UCSD-AML1 (cell line): ENCODE data around the gene NDUFS7.
"Not testable (repeated sequence)": the region's sequence is repeated elsewhere in the genome, so short reads cannot be mapped to it uniquely, and the experiment has no call there.

Experiments used
- DNase-seq: peaks from one replicate; lab custom pipeline; 2025; ENCODE audit not compliant: unreplicated experiment; lab: John Stamatoyannopoulos, UW

The NDUFS7 gene

DNA sequence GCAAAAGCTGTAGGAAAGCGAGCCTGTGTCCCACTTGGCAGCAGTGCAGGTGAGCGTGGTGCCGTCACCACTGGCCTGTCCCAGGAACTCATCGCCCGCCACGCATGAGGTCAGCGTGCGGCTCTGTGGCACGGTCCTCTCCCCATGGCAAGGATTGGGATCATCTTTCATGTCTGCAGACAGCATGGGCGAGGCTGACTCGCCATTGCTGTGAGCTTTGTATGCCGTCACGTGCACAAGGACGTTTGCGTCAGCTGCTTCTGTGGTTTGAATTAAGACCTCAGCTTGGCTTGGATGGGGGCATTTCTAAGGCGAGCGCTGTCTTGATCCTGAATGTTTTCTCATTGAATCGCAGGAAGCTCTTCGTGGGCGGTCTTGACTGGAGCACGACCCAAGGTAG is 33.4 kb downstream of the NDUFS7 start:
- no peak for DNase-seq

DNA sequence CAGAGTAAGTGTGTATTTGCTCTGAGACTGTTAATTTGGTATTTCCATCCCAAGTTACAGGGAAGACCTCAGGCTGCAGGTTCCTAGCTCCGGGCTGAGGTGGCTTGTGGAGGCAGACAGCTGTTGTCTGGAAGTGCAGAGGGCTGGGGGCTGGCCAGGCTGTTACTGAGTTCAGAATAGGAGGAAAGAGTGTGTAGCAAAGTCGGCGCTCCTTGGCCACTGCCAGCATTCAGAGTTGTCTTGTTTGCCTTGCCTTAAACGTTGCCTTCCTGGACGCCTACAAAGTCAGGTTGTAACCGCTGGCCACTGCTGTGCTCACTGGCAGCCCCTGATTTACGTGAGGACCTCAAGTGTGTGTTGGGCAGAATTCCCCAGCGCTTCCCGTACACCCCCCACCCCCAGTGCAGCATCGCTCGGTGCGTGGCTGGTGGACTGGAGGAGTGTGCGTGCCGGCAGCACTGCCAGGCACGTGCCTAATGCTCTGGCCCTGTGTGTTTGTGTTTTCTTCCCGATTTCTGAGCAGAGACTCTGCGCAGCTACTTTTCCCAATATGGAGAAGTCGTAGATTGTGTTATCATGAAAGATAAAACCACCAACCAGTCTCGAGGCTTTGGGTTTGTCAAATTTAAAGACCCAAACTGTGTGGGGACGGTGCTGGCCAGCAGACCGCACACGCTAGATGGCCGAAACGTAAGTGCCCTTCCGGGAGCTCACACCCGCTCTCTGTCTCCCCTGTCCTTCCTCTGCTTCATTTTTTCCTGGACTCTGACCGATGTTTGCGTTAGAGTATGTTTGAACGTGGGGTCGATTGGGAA is 34.2 kb downstream of the NDUFS7 start:
- DNase-seq = no peak

DNA sequence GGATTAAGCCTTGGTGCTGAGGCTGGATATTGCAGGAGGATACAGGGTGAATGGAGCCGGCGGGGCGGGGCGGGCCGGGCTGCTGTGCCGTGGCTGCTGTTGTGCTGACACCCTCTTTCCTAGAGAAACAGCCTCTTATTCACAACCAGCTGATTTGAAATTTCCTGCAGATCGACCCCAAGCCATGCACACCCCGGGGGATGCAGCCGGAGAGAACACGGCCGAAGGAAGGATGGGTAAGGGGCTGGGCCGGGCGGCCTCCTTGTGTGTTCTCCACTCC is 34.7 kb downstream of the NDUFS7 start:
- DNase-seq = no peak

DNA sequence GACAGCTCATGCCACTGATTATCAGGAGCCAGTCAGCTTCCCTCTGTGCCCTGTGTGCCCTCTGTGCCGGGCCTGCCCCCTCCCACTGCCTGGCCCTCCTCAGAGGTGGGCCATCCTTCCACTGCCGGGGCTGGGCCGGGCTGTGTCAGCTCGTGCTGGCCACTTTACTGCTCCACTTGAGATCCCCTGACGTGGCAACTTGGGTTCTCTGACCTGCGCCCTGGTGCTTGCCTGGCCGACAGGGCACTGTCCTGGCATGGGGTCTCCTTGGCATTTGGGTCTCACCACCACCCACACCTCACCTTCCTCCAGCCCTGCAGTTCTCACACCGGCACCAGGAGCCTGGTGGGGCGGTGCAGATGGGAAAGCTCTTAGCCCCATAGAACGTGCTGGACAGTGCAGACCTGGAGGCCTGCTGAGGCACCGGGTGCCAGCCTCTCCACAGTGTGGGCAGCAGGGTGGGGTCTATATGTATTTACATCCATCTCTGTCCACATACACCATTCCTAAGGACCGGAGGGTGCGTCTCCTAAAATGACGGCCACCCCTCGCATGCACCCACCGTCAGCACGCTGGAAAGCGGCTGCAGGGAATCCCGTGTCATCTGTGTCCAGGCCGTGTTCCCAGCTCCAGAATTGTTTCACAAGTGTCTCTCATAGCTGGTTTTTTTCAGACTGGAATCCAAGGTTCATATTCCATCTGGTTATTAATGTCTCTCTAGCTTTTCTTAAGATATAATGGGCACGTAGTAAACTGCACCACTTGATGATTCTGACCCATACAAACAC is 35.4 kb downstream of the NDUFS7 start:
- no peak for DNase-seq

DNA sequence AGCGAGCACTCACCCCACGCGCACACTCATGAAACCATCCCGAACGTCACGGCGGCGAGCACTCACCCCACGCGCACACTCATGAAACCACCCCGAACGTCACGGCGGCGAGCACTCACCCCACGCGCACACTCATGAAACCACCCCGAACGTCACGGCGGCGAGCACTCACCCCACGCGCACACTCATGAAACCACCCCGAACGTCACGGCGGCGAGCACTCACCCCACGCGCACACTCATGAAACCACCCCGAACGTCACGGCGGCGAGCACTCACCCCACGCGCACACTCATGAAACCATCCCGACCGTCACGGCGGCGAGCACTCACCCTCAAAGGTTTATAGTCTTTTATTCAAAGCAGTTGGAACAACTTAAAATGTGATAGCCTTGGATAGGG is 36.4 kb downstream of the NDUFS7 start:
- DNase-seq = not testable (repeated sequence)

DNA sequence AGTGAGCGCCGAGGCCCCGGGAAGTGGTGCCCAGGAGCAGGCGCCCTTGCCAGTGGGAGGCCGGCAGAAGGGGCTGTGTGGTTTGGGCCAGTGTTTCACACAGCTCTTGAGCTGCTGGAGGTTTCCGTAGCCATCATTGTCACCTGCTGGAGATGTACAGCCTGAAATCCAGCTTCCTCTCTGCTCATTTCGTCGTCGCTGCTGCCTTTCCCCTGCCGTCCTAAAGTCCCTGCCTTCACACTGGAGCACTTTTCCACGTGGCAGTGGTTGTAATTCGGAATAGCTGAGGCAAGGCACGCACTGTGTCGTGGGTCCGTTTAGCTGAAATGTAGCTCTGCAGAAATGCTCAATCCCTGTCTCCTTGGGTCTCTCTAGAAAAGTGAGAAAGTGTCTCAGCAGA is 36.9 kb downstream of the NDUFS7 start:
- no peak for DNase-seq

DNA sequence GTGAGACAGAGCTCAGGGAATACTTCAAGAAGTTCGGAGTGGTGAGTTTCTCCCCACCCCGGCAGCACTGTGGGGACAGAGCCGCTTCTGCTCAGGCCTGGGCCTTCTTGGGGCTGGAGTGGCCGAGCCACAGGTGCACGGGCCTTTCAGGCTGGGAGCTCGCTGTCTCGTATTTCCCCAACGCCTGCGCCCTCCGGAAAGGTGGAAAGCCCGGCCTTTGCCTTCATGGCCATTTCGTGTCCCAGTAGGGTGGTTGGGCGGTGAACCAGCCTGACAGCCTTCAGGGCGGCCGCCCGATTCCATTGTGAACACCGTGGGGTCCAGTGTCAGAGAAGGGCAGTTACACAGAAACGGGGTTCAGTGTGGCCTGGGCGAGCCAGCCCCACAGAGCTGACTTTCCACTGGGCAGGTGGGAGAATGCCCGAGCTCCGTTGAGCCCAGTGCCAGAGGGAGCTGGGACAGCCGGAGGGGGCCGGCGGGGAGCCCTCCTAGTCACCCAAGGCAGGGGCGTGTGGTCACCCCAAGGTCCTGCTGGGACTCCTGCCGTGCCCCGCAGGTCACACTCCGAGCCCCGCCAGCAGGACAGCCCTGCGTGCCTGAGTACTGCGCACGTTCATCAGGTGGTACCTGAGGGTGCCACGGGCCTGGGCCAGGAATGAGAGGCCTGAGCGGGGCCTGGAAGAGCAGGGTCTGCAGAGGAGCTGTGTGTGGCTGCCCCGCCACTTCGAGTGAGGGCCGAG is 37.7 kb downstream of the NDUFS7 start:
- DNase-seq = no peak

DNA sequence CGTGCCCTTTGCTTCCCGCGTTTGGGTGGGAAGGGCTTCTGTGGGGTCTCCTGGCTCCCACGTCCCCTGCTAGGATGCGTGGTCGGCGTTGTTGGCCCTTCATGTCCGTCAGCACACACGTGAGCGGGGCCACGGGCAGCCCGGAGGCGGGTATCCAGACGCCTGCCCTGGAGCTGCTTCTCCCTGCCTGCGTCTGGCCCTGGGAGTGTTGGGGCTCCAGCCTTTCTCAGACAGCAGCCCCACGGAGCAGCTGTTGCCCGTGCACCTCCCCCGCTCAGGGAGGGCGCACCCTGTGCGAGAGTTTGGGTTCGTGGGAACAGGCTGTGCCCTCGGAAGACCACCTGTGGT is 38.2 kb downstream of the NDUFS7 start:
- DNase-seq = no peak

DNA sequence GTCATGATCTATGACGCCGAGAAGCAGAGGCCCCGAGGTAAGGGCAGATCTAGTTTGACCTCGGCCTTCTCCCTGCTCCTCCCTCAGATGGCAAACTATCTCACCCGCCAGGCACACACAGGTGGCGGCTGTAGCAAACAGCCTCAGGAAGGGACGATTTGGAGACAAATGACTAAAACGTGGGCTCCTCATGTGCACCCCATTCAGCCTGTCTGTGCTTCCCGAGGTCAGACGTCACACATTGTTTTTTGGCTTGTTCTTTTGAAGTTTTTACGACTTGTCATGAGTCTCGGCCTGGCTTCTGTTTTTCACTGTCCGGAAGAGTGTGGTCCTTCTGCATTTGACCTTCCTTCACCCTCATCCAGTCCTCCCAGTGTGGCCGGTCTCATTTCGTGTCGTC is 38.7 kb downstream of the NDUFS7 start:
- DNase-seq = no peak

DNA sequence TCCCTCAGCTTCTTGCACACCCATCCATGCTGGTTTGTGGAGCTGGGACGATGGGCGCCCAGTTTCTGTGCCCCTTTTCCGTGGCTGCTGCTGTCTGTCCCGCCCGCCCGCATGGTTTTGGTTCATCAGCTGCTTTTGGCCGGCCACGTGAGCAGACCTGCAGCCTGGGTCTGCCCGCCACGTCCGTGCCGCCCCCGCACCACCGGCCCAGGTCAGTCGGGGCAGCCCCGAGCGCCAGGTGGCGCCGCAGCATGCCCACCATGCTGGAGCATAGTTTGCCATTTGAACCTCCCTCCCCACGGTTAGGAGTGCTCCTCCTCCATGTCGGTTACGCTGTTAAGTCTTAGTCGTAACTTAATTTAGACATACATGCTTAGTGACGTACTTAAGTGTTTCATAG is 39.2 kb downstream of the NDUFS7 start:
- no peak for DNase-seq

DNA sequence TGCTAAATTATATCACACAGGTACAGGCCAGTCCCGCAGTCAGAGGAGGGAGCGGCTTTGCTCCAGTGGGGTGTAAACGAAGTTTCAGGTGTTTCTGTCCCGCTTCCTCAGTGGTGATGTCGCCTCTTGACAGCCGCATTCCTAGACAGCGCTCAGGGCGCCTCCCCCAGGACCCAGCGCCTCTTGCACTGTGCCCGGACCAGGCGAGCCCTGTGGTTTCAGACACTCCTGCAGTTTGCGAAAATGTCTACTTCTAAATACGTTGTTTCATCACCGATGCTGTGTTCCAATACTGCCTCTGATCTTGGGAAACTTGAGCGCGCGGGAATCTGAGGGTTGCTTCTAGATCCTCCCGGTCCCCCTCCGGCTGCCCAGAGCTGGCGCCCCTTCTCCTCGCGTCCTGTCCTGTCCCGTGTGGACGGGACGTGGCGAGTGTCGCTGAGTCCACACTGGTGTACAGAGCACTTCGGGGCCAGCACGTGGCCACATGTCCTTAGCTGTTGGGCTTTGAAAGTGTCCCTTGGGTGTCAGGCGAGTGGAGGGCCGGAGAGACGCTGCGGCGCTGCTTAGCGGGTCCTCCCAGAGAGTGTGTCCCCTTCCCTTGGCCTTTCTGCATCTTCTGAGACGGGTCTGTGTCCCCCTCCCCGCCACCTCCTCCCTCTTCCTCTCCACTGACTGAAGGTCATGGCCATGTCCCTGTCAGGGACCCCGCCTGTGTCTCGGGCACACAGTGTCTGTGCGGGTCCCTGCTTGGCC is 39.9 kb downstream of the NDUFS7 start:
- no peak for DNase-seq

DNA sequence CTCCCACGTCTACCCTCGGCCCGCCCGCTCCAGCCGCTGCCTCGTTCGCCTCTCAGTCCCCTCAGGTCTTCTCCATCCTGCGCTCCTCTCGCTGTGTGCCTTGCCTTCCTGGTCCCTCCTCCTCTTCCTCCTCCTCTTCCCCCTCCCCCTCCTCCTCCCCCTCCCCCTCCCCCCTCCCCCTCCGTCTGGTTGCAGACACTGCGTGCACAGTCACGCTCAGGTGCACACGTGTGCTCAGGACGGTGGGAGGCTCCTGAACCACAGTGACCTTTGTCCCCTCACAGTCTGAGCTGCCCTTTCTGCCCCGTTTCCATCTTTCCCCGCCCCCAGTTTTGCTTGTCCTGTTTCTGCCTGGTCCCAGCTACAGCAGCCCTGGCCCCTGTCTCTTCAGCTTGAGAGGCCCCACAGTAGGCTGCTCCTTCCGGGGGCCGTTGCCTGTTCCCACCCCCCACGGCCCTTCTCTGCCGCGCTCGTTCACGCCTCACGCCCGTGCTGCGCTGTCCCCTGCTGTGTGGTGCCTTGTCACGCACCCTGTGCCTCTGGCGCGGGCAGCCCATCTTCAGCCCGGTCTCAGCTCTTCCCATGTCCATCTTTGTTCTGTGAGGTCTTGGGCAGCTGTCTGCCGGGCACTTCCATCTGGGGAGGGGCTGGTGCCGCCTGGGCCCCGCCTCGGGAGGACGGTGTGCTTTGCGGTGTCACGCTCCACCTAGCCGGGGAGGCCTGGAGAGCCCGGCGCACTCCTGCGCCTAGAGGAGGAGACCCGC is 40.7 kb downstream of the NDUFS7 start:
- DNase-seq = no peak

DNA sequence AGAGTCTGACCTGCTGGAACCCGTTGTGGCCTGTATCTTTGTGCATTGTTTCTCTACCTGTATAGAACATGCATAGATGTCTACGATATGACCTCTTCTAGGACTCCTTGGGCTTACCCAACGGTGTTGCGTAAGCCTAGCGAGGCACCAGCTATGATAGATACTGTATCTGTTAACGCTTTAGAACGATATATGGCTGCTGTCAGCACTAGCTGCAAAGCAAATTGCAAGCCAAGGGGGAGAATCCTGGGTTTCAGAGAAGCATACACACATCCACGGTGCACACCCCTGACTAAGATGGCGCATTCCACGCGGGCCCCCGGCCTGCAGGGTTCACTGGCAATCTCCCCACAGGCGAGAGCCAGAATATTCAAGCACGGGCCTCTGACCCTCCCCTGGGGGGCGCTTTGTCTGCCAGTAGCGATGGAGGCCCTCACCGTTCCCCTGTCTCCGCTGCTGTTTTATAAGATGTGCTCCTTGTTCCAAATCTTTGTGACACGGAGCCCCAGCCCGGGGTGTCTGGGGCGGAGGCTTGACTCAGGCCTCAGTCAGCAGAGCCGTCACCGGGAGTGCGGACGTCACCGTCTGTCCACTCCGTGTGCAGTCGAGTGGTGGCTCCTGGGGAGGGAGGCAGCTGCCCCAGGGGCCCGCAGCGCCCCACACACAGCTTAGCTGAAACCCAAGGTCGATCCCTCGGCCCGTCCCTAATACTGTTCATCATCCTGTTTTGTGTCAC is 41.6 kb downstream of the NDUFS7 start:
- no peak for DNase-seq

DNA sequence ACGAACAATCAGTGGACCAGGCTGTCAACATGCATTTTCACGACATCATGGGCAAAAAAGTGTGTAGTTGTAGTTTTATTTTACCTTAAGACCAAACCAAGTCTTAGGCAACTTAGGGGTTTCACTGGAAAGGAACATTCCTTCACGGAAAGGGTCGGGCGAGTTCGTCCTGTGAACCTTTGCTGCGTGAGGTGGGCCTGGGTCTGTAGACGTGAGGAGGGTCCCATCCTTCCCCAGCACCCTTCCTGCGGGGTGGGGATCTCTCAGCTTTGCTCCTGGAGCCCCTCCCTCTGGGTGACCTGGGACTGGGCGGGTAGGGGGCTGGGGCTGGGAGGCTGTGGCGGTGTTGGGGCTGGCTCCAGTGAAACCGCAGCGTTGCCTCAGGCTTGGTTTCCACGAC is 42.2 kb downstream of the NDUFS7 start:
- DNase-seq = no peak

DNA sequence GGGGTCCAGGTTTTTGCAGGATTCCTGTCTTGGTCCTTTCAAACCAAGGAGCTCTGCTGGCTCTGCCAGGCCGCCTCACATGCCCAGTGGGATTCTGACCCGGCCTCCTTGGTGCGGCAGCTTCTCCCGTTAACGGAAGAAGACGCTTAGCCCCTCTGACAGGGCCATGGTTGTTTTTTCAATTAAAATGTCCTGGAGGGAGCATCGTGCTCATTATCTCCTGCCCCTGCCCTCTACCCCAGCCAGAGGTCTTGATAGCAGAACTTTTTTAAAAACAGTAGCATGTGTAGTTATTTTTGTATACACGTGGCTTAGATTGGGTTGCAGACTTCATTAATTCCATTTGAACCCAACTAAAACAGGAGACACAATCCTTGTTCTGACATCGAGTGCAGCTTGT is 43.0 kb downstream of the NDUFS7 start:
- DNase-seq = no peak

DNA sequence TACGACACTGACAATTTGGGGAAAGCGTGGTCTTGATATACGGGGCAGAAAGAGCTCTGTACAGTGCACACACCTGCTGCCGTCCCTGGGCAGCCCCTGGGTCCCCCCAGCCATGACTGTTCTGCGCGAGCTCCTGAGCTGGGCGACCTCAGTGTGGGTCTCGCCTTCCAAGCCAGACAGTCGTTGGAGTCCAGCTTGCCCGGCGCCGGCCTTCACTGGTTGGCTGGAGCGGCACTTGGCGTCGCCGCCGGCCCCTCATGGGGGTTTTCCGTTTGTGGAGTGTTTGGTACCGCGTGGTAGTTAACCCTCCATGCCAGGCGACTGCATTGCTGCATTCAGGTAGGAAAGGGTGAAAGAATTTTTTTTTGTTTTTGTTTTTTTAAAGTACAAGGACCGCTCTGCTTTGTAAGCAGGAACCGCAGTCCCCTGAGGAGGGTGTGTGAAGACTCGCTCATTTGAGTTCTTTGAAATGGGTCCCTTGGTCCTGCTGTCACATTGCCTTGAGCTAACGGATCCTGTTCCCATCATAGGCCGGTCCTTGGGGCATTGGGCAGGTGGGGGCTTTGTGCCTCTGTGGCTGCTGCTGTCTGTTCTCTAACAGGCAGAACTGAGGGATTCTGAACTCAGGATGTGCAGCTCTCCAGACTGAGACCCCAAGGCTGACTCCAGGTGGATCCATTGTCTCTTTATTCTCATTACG is 43.7 kb downstream of the NDUFS7 start:
- DNase-seq = no peak

DNA sequence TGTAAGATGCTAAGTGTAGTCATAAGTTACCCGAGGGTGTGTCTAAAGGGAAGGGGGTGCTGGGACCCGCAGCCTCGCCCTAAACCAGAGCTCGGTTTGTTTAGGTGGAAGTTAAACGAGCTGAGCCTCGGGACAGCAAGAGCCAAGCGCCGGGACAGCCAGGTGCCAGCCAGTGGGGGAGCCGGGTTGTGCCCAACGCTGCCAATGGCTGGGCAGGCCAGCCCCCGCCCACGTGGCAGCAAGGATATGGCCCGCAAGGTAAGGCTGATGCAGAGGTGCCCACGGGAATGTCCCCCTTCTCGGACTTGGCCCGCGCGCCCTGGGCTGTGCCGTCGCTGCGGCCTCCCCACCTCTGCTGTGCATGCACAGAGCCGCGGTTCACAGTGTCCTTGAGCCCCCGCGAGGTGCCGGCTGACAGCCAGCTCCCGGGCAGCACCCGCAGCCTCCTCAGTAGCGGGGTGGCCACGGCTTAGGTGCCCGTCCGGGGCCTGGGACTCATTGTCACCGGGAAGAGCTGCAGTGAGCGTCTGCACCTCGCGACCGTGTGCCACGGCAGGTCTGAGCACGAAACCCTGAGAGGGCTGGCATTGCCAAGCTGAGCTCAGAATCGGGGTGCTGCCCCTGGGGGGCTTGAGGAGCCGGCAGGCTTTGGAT is 45.2 kb downstream of the NDUFS7 start:
- DNase-seq = no peak

DNA sequence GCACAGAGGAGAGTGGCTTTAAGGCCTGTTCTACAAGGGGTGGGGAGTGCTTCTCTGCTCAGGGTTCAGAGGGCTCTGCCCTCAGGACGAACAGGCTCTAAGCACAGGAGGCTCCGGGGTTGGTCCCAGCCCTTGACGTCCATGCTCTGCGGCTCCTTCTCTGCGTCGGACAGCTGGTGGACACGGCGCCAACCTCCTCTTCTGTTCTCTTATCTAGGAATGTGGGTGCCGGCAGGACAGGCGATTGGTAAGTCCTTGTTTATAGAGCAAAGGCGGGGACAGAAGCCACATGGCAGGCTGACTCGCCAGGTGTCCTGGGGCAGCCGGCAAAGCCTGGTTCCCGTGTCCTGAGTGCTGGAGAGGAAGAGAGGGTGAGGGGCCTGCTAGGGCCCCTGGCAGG is 46.0 kb downstream of the NDUFS7 start:
- no peak for DNase-seq

DNA sequence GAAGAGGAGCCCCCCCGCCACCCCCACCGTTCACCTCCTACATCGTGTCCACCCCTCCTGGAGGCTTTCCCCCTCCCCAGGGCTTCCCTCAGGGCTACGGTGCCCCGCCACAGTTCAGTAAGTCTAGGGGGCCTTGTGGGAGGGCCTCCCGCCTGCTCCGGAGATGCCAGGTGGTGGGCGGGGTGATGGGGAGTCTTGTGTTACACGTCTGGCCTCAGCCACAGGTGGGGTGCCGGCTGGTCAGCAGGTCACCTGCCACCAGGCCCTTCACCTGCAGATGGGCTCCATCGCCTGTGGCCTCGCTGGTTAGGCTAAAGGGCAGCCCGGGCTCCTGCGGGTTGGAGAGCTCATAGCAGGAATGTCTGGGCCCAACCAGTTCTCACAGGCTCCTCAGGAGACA is 46.5 kb downstream of the NDUFS7 start:
- DNase-seq = no peak
